Prostate gland (tissue), 2 donors: Measurements from ENCODE around the gene OR2V2. TPM values are rescaled to one million over a fixed set of nuclear protein-coding genes. Genes with fewer than 3 reads are reported as not detected.
"Not testable (repeated sequence)": the region's sequence is repeated elsewhere in the genome, so short reads cannot be mapped to it uniquely, and the experiment has no call there.

Experiments used
- DNase-seq: peaks from one replicate; pipeline ENCODE4 v3.0.0-alpha.2; 2019; ENCODE audit warnings: low spot score
- H3K27ac ChIP-seq, 2 donors: fragments of 200-600 bp; sonication (generic); 2 replicates each; pipeline ENCODE4 v1.5.1; 2017 to 2019
- H3K27me3 ChIP-seq: fragments of 200-600 bp; sonication (generic); replicated peaks from 2 replicates; pipeline ENCODE4 v1.5.1; 2019; ENCODE audit not compliant: insufficient read depth
- H3K36me3 ChIP-seq, 2 donors: fragments of 200-600 bp; sonication (generic); 1 replicate in 1 of 2; 2 replicates in 1 of 2; pipeline versions ENCODE4 v1.5.1 to v1.8.1; 2017 to 2019
- H3K4me1 ChIP-seq: fragments of 200-600 bp; sonication (generic); replicated peaks from 2 replicates; pipeline ENCODE4 v1.5.1; 2019
- H3K4me3 ChIP-seq, 2 donors: fragments of 200-600 bp; sonication (generic); 2 replicates each; pipeline ENCODE4 v1.5.1; 2017 to 2019
- H3K9me3 ChIP-seq: fragments of 200-600 bp; sonication (generic); 2 replicates; pipeline ENCODE4 v1.5.1; 2017
- POLR2A ChIP-seq: fragments of 450-650 bp; IDR thresholded peaks from one replicate; pipeline ENCODE4 v1.6.1; 2016; ENCODE audit warnings: antibody characterized with exemption, mild to moderate bottlenecking
- POLR2AphosphoS5 ChIP-seq: sonication (generic); formaldehyde crosslinking; IDR thresholded peaks from one replicate; pipeline ENCODE4 v1.6.1; 2017; ENCODE audit warnings: antibody characterized with exemption
- WGBS: methylation state at CpG from one replicate; pipeline ENCODE4 v1.1.5; 2018; 5-methylcytosine and 5-hydroxymethylcytosine counted together
- intact Hi-C: fragments of 100-400 bp; cut with DNase I; formaldehyde crosslinking; loops from one replicate; pipeline ENCODE4 v1.14.2; 2022
- total RNA-seq, 2 donors: library from RNA; depleted of rRNA; stranded (reverse); fragments of >200 nt; gene quantifications; one replicate each; pipeline ENCODE4 v1.1.0, GENCODE V29; 2016
- TF ChIP-seq, protein P1 (sequence below), 4 experiments: fragments of 200-600 bp in 2 of 4; fragments of 450-650 bp in 2 of 4; sonication (generic) in 2 of 4; IDR thresholded peaks; 1 replicate in 3 of 4; 2 replicates in 1 of 4; pipeline ENCODE4 v1.5.1; 2016 to 2019; ENCODE audit warnings: antibody characterized with exemption in 4 of 4, mild to moderate bottlenecking in 2 of 4, moderate library complexity in 2 of 4

Gene OR2V2
- total RNA-seq, 2 donors from 2014 or later, result not detected

DNA sequence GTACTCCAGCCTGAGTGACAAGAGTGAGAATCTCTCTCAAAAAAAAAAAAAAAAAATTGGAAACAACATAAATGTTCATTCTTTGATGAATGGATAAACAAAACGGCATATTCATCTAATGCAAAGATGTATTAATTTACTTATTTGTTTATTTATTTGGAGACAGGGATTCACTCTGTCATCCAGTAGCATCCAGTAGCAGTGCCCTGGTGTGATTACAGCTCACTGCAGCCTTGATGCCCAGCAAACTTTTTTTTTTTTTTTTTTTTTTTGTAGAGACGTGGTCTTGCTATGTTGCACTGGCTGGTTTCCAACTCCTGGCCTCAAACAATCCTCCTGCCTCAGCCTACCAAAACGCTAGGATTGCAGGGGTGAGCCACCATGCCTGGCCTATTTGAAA, 24.4 kb downstream of the OR2V2 start:
- H3K27me3 ChIP-seq, result peaks cover 24% of the 10 kb centered on the region
- no peaks in the 10 kb centered on the region for H3K36me3 ChIP-seq
- TF ChIP-seq POLR2A (no peak), POLR2AphosphoS5 (no peak)
- TF ChIP-seq, protein P1, sequence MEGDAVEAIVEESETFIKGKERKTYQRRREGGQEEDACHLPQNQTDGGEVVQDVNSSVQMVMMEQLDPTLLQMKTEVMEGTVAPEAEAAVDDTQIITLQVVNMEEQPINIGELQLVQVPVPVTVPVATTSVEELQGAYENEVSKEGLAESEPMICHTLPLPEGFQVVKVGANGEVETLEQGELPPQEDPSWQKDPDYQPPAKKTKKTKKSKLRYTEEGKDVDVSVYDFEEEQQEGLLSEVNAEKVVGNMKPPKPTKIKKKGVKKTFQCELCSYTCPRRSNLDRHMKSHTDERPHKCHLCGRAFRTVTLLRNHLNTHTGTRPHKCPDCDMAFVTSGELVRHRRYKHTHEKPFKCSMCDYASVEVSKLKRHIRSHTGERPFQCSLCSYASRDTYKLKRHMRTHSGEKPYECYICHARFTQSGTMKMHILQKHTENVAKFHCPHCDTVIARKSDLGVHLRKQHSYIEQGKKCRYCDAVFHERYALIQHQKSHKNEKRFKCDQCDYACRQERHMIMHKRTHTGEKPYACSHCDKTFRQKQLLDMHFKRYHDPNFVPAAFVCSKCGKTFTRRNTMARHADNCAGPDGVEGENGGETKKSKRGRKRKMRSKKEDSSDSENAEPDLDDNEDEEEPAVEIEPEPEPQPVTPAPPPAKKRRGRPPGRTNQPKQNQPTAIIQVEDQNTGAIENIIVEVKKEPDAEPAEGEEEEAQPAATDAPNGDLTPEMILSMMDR (IDR thresholded peaks at IDR 0.05), result no peak
- H3K27ac ChIP-seq, result no peak overlapping the region
- no peak for DNase-seq
- H3K4me1 ChIP-seq, result no peaks in the 10 kb centered on the region
- WGBS, result 57% methylated on average over 3 of the region's 3 CpGs
- intact Hi-C loops, result no loop called here
- no peak overlapping the region for H3K4me3 ChIP-seq
- H3K9me3 ChIP-seq, result no peaks in the 10 kb centered on the region

DNA sequence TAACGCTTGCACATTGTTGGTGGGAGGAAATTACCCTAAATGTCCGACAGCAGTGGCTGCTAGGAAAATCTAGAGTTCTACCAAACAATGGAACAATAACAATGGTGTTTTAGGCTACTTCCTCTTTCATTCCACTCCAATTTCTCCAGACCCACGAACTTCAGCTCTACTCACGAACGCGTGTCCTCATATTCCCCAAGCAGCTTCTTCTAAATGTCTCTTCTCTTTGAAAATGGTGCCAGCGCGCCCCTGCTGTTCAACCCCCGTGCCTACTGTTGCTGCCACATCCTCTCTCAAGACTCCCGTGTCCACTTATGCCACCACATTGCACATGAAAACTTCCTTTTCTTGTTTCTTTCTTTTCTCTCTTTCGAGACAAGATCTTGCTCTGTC, 25.6 kb downstream of the OR2V2 start:
- peaks cover 18% of the 10 kb centered on the region for H3K27me3 ChIP-seq
- 17% methylated on average over 11 of the region's 11 CpGs for WGBS
- TF ChIP-seq POLR2A (no peak), POLR2AphosphoS5 (no peak)
- TF ChIP-seq, protein P1 (IDR thresholded peaks at IDR 0.05), result peak in 1 of 4 experiments; percentile 6
- H3K36me3 ChIP-seq, result no peaks in the 10 kb centered on the region
- H3K4me1 ChIP-seq, result no peaks in the 10 kb centered on the region
- no peak for DNase-seq
- H3K27ac ChIP-seq, result no peak overlapping the region
- no peak overlapping the region for H3K4me3 ChIP-seq
- no peaks in the 10 kb centered on the region for H3K9me3 ChIP-seq
- intact Hi-C loops, result no loop called here

DNA sequence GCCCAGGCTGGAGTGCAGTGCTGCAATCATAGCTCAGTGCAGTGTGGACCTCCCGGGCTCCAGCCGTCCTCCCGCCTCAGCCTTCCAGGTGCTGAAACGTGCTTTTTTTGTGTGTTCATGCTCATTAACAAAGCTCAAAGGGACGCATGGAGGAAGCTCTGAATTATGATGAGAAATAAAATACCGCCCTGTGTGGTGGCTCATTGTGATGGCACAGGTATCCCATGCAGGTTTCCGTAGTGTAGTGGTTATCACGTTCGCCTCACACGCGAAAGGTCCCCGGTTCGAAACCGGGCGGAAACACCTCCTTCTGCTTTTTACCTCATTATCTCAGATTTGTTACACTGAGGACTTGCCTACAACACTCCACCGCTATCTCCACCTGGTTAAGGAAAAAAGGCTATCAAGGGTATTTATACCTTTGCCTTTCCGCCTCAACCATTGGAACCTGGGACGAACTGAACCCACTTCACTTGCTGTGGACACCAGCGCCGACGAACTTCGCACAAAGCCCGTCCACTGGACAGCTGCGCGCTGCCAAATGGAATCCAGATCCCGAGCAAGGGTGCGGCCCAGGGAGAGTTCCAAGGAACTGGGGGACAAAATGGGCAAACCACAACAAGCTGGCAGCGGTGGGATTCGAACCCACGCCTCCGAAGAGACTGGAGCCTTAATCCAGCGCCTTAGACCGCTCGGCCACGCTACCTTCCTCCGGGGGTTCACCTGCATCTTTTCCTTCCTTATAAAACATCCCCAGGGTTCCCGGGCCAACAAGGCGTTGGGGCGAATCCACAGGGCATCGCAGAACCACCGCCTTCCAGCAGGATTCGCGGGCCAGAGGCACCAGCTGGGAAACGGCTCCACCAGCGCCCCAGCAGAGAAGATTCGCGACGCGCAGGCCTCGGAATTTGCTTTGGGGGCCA, 26.3 kb downstream of the OR2V2 start:
- H3K27me3 ChIP-seq, result peaks cover 14% of the 10 kb centered on the region
- H3K4me3 ChIP-seq, result no peak overlapping the region
- DNase-seq, result no peak
- intact Hi-C loops, result no loop called here
- TF ChIP-seq POLR2AphosphoS5 (no peak), POLR2A (no peak)
- TF ChIP-seq, protein P1 (IDR thresholded peaks at IDR 0.05), result no peak
- H3K36me3 ChIP-seq, result no peaks in the 10 kb centered on the region
- H3K9me3 ChIP-seq, result no peaks in the 10 kb centered on the region
- 5% methylated on average over 50 of the region's 50 CpGs for WGBS
- H3K4me1 ChIP-seq, result no peaks in the 10 kb centered on the region
- H3K27ac ChIP-seq, result no peak overlapping the region

DNA sequence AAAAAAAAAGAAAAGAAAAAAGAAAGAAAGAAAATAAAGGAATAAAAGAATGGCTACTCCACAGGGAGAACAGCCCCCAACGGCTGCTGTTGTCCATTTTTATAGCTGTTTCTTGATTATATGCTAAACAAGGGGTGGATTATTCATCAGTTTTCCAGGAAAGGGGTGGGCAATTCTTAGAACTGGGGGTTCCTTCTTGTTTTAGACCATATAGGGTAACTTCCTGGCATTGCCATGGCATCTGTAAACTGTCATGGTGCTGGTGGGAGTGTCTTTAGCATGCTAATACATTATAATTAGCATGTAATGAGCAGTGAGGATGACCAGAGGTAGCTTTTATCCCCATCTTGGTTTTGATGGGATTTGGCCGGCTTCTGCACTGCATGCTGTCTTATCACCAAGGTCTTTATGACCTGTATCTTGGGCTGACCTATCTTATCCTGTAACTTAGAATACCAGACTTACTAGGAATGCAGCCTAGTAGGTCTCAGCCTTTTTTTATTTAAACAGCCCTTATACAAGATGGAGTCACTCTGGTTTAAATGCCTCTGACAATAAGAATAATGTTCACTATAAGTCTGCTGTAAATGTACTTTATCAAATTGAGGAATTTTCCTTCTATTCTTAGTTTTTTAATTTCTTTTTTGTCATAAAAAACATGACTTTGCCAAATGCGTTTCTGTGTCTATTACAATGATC, 29.0 kb downstream of the OR2V2 start:
- Histone ChIP-seq H3K27me3 (no peaks in the 10 kb centered on the region), H3K4me3 (no peak overlapping the region), H3K4me1 (no peaks in the 10 kb centered on the region), H3K36me3 (no peaks in the 10 kb centered on the region), H3K9me3 (no peaks in the 10 kb centered on the region), H3K27ac (no peak overlapping the region)
- WGBS, result 64% methylated on average over 3 of the region's 3 CpGs
- no peak for DNase-seq
- TF ChIP-seq POLR2A (no peak), POLR2AphosphoS5 (no peak)
- TF ChIP-seq, protein P1 (IDR thresholded peaks at IDR 0.05), result no peak
- intact Hi-C loops, result no loop called here

DNA sequence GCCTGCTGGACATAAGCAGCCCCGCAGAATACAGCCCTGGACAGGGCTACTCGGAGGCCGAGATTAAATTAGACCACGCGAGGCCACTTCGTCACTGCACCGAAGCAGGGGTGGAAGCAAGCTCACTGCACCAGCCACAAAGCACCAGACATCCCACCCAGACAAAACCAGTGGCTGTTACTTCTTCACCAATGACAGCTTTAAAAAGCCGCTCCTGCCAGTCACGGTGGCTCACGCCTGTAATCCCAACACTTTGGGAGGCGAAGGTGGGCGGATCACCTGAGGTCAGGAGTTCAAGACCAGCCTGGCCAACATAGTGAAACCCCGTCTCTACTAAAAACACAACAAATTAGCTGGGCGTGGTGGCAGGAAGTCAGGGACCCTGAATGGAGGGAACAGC, 30.2 kb downstream of the OR2V2 start:
- H3K4me1 ChIP-seq, H3K9me3 ChIP-seq, DNase-seq, intact Hi-C loops, H3K4me3 ChIP-seq, H3K36me3 ChIP-seq, H3K27me3 ChIP-seq, H3K27ac ChIP-seq: not testable (repeated sequence)
- 72% methylated on average over 14 of the region's 14 CpGs for WGBS
